Loucy (cell line): ENCODE measurements around the gene SURF1.

Experiments used
- H2AFZ ChIP-seq: fragments of 200-600 bp; sonication (generic); 2 replicates; pipeline ENCODE4 v1.6.0; 2016; ENCODE audit warnings: antibody characterized with exemption, mild to moderate bottlenecking, low read length, moderate library complexity
- H3F3A ChIP-seq: fragments of 200-600 bp; 2 replicates; pipeline ENCODE4 v1.6.0; 2016; ENCODE audit warnings: antibody characterized with exemption, low read depth, mild to moderate bottlenecking
- H3K27me3 ChIP-seq: fragments of 200-600 bp; sonication (generic); 2 replicates; pipeline ENCODE4 v1.6.1; 2014; ENCODE audit warnings: low read length, mild to moderate bottlenecking; ENCODE audit not compliant: insufficient read depth, poor library complexity, severe bottlenecking
- H3K36me3 ChIP-seq: fragments of 200-600 bp; sonication (generic); 2 replicates; pipeline ENCODE4 v1.6.1; 2016; ENCODE audit warnings: low read length; ENCODE audit not compliant: insufficient read depth
- H3K4me1 ChIP-seq: fragments of 200-600 bp; sonication (generic); 2 replicates; pipeline ENCODE4 v1.5.1; 2014; ENCODE audit warnings: low read length, mild to moderate bottlenecking; ENCODE audit not compliant: insufficient read depth, poor library complexity, severe bottlenecking
- H3K4me2 ChIP-seq: fragments of 200-600 bp; sonication (generic); 2 replicates; pipeline ENCODE4 v1.6.0; 2014; ENCODE audit warnings: antibody characterized with exemption, low read length, low read depth, mild to moderate bottlenecking; ENCODE audit not compliant: poor library complexity, severe bottlenecking
- H3K4me3 ChIP-seq: fragments of 200-600 bp; sonication (generic); 2 replicates; pipeline ENCODE4 v1.5.1; 2014; ENCODE audit warnings: low read length, mild to moderate bottlenecking, mixed read lengths; ENCODE audit not compliant: poor library complexity, severe bottlenecking
- H3K79me2 ChIP-seq: fragments of 200-600 bp; sonication (generic); 2 replicates; pipeline ENCODE4 v1.6.1; 2014; ENCODE audit warnings: low read length; ENCODE audit not compliant: insufficient read depth
- H3K9ac ChIP-seq: fragments of 200-600 bp; sonication (generic); 2 replicates; pipeline ENCODE4 v1.6.0; 2014; ENCODE audit warnings: mild to moderate bottlenecking, low read depth, low read length, moderate library complexity; ENCODE audit not compliant: poor library complexity, severe bottlenecking
- H3K9me2 ChIP-seq: fragments of 200-600 bp; sonication (generic); replicated peaks from 2 replicates; pipeline ENCODE4 v1.6.1; 2016; ENCODE audit warnings: low read depth, low read length, mixed read lengths
- H3K9me3 ChIP-seq: fragments of 200-600 bp; sonication (generic); 2 replicates; pipeline ENCODE4 v1.6.1; 2014; ENCODE audit warnings: mild to moderate bottlenecking, antibody characterized with exemption, low read length, low read depth; ENCODE audit not compliant: insufficient read depth
- H4K20me1 ChIP-seq: fragments of 200-600 bp; sonication (generic); 2 replicates; pipeline ENCODE4 v1.6.0; 2014; ENCODE audit warnings: antibody characterized with exemption, low read length, mild to moderate bottlenecking; ENCODE audit not compliant: insufficient read depth, poor library complexity, severe bottlenecking
- EZH2phosphoT487 ChIP-seq: fragments of 200-600 bp; IDR thresholded peaks from 2 replicates; pipeline ENCODE4 v1.6.1; 2018; ENCODE audit warnings: antibody characterized with exemption, mild to moderate bottlenecking, moderate library complexity, borderline replicate concordance
- TF ChIP-seq, protein P1 (sequence below): fragments of 200-600 bp; sonication (generic); conservative IDR thresholded peaks from 2 replicates; pipeline ENCODE4 v1.5.1; 2014; ENCODE audit warnings: mild to moderate bottlenecking, antibody characterized with exemption, low read length

The SURF1 gene

DNA sequence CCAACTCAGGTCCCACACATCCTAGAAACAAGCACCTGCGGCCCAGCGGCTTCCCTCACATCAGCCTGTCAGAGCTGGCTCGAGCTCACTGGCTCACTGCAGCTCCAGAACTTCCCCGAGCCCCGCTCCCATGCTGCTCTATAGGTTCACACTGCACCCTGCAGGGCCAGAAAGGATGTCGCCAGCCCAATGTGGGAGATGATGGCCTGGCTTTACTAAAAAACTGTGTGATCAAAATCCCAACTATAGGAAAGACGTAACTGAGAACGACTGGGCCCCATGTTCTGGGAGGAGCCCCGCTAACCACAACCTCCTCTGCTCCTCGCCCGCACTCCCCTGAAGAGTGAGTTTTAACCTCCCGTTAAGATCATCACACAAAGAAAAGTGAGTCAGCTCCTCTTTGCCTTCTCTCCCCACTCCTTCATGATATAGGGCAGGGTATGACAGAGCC is 15.0 kb upstream of the SURF1 start:
- no peaks in the 10 kb centered on the region for H3K9me3 ChIP-seq
- peak overlapping the region; percentile 66 for H3K9ac ChIP-seq
- H3F3A ChIP-seq = peaks cover 16% of the 10 kb centered on the region
- peak overlapping the region; percentile 96 for H3K4me2 ChIP-seq
- H3K9me2 ChIP-seq = no peaks in the 10 kb centered on the region
- no peak for TF ChIP-seq EZH2phosphoT487
- TF ChIP-seq, protein P1, sequence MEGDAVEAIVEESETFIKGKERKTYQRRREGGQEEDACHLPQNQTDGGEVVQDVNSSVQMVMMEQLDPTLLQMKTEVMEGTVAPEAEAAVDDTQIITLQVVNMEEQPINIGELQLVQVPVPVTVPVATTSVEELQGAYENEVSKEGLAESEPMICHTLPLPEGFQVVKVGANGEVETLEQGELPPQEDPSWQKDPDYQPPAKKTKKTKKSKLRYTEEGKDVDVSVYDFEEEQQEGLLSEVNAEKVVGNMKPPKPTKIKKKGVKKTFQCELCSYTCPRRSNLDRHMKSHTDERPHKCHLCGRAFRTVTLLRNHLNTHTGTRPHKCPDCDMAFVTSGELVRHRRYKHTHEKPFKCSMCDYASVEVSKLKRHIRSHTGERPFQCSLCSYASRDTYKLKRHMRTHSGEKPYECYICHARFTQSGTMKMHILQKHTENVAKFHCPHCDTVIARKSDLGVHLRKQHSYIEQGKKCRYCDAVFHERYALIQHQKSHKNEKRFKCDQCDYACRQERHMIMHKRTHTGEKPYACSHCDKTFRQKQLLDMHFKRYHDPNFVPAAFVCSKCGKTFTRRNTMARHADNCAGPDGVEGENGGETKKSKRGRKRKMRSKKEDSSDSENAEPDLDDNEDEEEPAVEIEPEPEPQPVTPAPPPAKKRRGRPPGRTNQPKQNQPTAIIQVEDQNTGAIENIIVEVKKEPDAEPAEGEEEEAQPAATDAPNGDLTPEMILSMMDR = peak; percentile 51; the same call in 1 of the 2 replicates
- no peaks in the 10 kb centered on the region for H3K27me3 ChIP-seq
- H3K4me1 ChIP-seq = peaks cover 61% of the 10 kb centered on the region
- peaks cover 95% of the 10 kb centered on the region for H3K79me2 ChIP-seq
- H3K4me3 ChIP-seq = peak overlapping the region; percentile 74
- H2AFZ ChIP-seq = no peak overlapping the region
- peaks cover 93% of the 10 kb centered on the region for H4K20me1 ChIP-seq
- H3K36me3 ChIP-seq = peaks cover 28% of the 10 kb centered on the region; the same call in 1 of the 2 replicates

DNA sequence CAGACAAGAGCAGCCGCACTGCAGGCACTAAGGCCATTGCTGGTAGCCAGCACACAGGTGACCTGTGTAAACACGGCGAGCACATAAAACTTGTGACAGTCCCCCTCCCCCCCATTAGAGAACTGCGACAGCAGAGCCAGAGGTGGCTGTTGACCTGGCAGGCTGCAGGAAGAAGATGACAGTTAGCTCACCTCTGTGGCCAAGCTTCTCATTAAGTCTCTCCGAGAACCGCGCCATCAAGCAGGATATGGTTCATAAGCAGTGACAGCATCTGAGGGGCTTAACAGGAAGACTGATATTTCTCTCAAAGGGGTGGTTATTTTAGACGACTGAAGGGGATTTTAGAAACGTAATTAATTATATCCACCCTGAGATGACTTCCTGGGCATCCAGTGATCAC is 14.4 kb upstream of the SURF1 start:
- peaks cover 34% of the 10 kb centered on the region; the same call in 1 of the 2 replicates for H3K36me3 ChIP-seq
- H3K79me2 ChIP-seq = peaks cover 100% of the 10 kb centered on the region
- H3K9ac ChIP-seq = peak overlapping the region; percentile 66

DNA sequence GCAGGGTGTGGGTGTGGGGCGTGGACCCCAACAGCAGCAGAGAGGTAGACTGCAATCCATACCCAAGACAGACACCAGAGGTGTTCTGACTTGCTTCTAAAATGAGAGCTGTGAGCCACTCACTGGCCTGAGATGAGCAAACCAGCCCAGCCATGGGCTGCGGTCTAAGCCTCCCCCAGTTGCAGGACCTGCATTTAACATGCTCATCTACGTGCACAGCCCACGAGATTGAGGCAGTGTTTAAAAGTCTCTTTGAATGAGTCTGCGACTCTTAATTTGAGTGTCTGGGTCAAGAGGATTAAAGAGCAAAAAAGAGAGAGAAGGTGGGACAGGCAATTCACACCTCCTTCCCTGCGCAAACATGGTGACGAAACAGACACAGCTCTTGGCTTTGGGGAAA is 13.6 kb upstream of the SURF1 start:
- Histone ChIP-seq H3K9me3 (no peaks in the 10 kb centered on the region), H3K27me3 (no peaks in the 10 kb centered on the region), H3F3A (peaks cover 16% of the 10 kb centered on the region), H3K79me2 (peaks cover 100% of the 10 kb centered on the region), H3K4me3 (peak overlapping the region; percentile 74), H3K9ac (peak overlapping the region; percentile 66), H3K4me2 (peak overlapping the region; percentile 96), H3K4me1 (peaks cover 60% of the 10 kb centered on the region), H2AFZ (no peak overlapping the region), H3K36me3 (peaks cover 41% of the 10 kb centered on the region; the same call in 1 of the 2 replicates), H3K9me2 (no peaks in the 10 kb centered on the region), H4K20me1 (peaks cover 97% of the 10 kb centered on the region)
- TF ChIP-seq EZH2phosphoT487 = no peak
- TF ChIP-seq, protein P1 = no peak

More for the DNA sequence above, 14.4 kb upstream of the SURF1 start:
- Histone ChIP-seq H3K27me3 (no peaks in the 10 kb centered on the region), H3K9me3 (no peaks in the 10 kb centered on the region), H3K9me2 (no peaks in the 10 kb centered on the region), H3K4me1 (peaks cover 60% of the 10 kb centered on the region), H3K4me2 (peak overlapping the region; percentile 96), H4K20me1 (peaks cover 98% of the 10 kb centered on the region), H3K4me3 (peak overlapping the region; percentile 74), H2AFZ (no peak overlapping the region), H3F3A (peaks cover 16% of the 10 kb centered on the region)
- TF ChIP-seq, protein P1 = no peak
- TF ChIP-seq EZH2phosphoT487 = no peak
